Trophoblast cell (in vitro differentiated cells and primary cell): ENCODE results near the gene TSPOAP1.
A peak's percentile ranks its signal among the peaks of the same experiment; 100 is the strongest.

Source experiments
- DNase-seq, 2 donors: peaks; one replicate each; pipeline ENCODE4 v3.0.0-alpha.2; 2016
- H2AFZ ChIP-seq: 2 replicates; pipeline ENCODE4 v1.6.1; 2013; ENCODE audit warnings: low read length, moderate library complexity, mild to moderate bottlenecking; ENCODE audit not compliant: insufficient read depth, poor library complexity
- H2AK5ac ChIP-seq: 2 replicates; pipeline ENCODE4 v1.6.1; 2013; ENCODE audit warnings: mild to moderate bottlenecking, low read length
- H2BK120ac ChIP-seq: 2 replicates; pipeline ENCODE4 v1.6.1; 2013; ENCODE audit warnings: low read length, mild to moderate bottlenecking, moderate library complexity; ENCODE audit not compliant: insufficient read depth, poor library complexity
- H2BK12ac ChIP-seq: 2 replicates; pipeline ENCODE4 v1.6.1; 2013; ENCODE audit warnings: mild to moderate bottlenecking, low read length, moderate library complexity
- H2BK5ac ChIP-seq: 2 replicates; pipeline ENCODE4 v1.6.1; 2013; ENCODE audit warnings: low read length, low read depth, moderate library complexity, mild to moderate bottlenecking; ENCODE audit not compliant: poor library complexity
- H3K14ac ChIP-seq: 2 replicates; pipeline ENCODE4 v1.6.1; 2013; ENCODE audit warnings: mild to moderate bottlenecking, low read length
- H3K18ac ChIP-seq: 2 replicates; pipeline ENCODE4 v1.6.1; 2013; ENCODE audit warnings: mild to moderate bottlenecking, low read length
- H3K23ac ChIP-seq: 2 replicates; pipeline ENCODE4 v1.6.1; 2013; ENCODE audit warnings: low read length
- H3K27ac ChIP-seq: 2 replicates; pipeline ENCODE4 v1.5.1; 2013; ENCODE audit warnings: low read depth, mild to moderate bottlenecking, inconsistent platforms, low read length, moderate library complexity
- H3K27me3 ChIP-seq: 2 replicates; pipeline ENCODE4 v1.6.1; 2013; ENCODE audit warnings: inconsistent platforms, mild to moderate bottlenecking, low read length, moderate library complexity; ENCODE audit not compliant: insufficient read depth
- H3K36me3 ChIP-seq, 2 experiments: 1 replicate in 1 of 2; 2 replicates in 1 of 2; pipeline ENCODE4 v1.6.1; 2013; ENCODE audit warnings: low read length in 2 of 2, mild to moderate bottlenecking in 2 of 2, moderate library complexity in 1 of 2; ENCODE audit not compliant: insufficient read depth in 2 of 2, control insufficient read depth in 1 of 2
- H3K4ac ChIP-seq: 2 replicates; pipeline ENCODE4 v1.6.1; 2013; ENCODE audit warnings: low read depth, mild to moderate bottlenecking, low read length, moderate library complexity
- H3K4me1 ChIP-seq, 2 experiments: 1 replicate in 1 of 2; 2 replicates in 1 of 2; pipeline ENCODE4 v1.6.1; 2013; ENCODE audit warnings: low read length in 2 of 2, mild to moderate bottlenecking in 2 of 2, moderate library complexity in 1 of 2; ENCODE audit not compliant: insufficient read depth in 2 of 2, control insufficient read depth in 1 of 2
- H3K4me2 ChIP-seq: 2 replicates; pipeline ENCODE4 v1.6.1; 2013; ENCODE audit warnings: inconsistent platforms, mild to moderate bottlenecking, low read length, moderate library complexity
- H3K4me3 ChIP-seq: 2 replicates; pipeline ENCODE4 v1.5.1; 2013; ENCODE audit warnings: mild to moderate bottlenecking, low read depth, low read length, inconsistent platforms
- H3K79me1 ChIP-seq: one replicate; pipeline ENCODE4 v1.6.1; 2013; ENCODE audit warnings: low read length
- H3K79me2 ChIP-seq: 2 replicates; pipeline ENCODE4 v1.6.1; 2013; ENCODE audit warnings: low read length, mild to moderate bottlenecking; ENCODE audit not compliant: control insufficient read depth, insufficient read depth, poor library complexity
- H3K9ac ChIP-seq: 2 replicates; pipeline ENCODE4 v1.6.1; 2013; ENCODE audit warnings: mild to moderate bottlenecking, low read length
- H3K9me3 ChIP-seq: 2 replicates; pipeline ENCODE4 v1.6.1; 2013; ENCODE audit warnings: low read depth, mild to moderate bottlenecking, control low read depth, inconsistent platforms, low read length; ENCODE audit not compliant: insufficient read depth
- H4K12ac ChIP-seq: 2 replicates; pipeline ENCODE4 v1.6.1; 2013; ENCODE audit warnings: low read depth, mild to moderate bottlenecking, low read length, moderate library complexity
- H4K8ac ChIP-seq: 2 replicates; pipeline ENCODE4 v1.6.1; 2013; ENCODE audit warnings: low read depth, mild to moderate bottlenecking, low read length, moderate library complexity
- H4K91ac ChIP-seq: one replicate; pipeline ENCODE4 v1.6.1; 2013; ENCODE audit warnings: low read depth, mild to moderate bottlenecking, low read length, moderate library complexity
- WGBS: extraction: QIAGEN DNeasy Blood & Tissue Kit; methylation state at CpG from one replicate; pipeline ENCODE4 v1.1.7; 2013; ENCODE audit warnings: missing lambda C conversion rate; ENCODE audit not compliant: insufficient read length, insufficient coverage; ENCODE audit errors: extremely low coverage; 5-methylcytosine and 5-hydroxymethylcytosine counted together

TSPOAP1 gene

GRCh38 chr17:58353389-58353825 lies 24.8 kb upstream of the TSPOAP1 start:
- DNase-seq: no peak
- peak overlapping the region; percentile 1 for H2BK120ac ChIP-seq
- H4K91ac ChIP-seq: peak overlapping the region; percentile 51
- H3K18ac ChIP-seq: no peak overlapping the region
- no peak overlapping the region for H2BK5ac ChIP-seq
- no peak overlapping the region for H4K8ac ChIP-seq
- peak overlapping the region; percentile 76 for H2AK5ac ChIP-seq
- H3K4me2 ChIP-seq: no peak overlapping the region
- H4K12ac ChIP-seq: peak overlapping the region; percentile 26
- H3K4me3 ChIP-seq: no peak overlapping the region
- no peak overlapping the region for H3K23ac ChIP-seq
- H3K79me1 ChIP-seq: peaks cover 13% of the 10 kb centered on the region
- no peak overlapping the region for H2AFZ ChIP-seq
- peaks cover 16 to 18% of the 10 kb centered on the region in 2 experiments for H3K36me3 ChIP-seq
- no peaks in the 10 kb centered on the region for H3K9me3 ChIP-seq
- H3K9ac ChIP-seq: no peak overlapping the region
- no peaks in the 10 kb centered on the region for H3K27me3 ChIP-seq
- no peak overlapping the region for H3K4ac ChIP-seq
- no peak overlapping the region for H3K14ac ChIP-seq
- peak overlapping the region; percentile 50 for H2BK12ac ChIP-seq
- H3K79me2 ChIP-seq: peaks cover 9% of the 10 kb centered on the region
- peaks cover 2 to 4% of the 10 kb centered on the region in 2 experiments for H3K4me1 ChIP-seq
- no CpG with 5 or more reads among the region's 4 CpGs for WGBS
- no peak overlapping the region for H3K27ac ChIP-seq

GRCh38 chr17:58352596-58353388 lies 24.2 kb upstream of the TSPOAP1 start:
- peak in 1 of 2 donors; percentile 34 for DNase-seq
- H4K8ac ChIP-seq: peak overlapping the region; percentile 71
- no CpG with 5 or more reads among the region's 26 CpGs for WGBS
- H3K9ac ChIP-seq: peak overlapping the region; percentile 79
- peak overlapping the region; percentile 32 for H2BK5ac ChIP-seq
- H2BK120ac ChIP-seq: peak overlapping the region; percentile 15
- H3K27ac ChIP-seq: peak overlapping the region; percentile 87
- H4K91ac ChIP-seq: peak overlapping the region; percentile 42
- H3K4me1 ChIP-seq: peaks cover 2 to 4% of the 10 kb centered on the region in 2 experiments
- no peaks in the 10 kb centered on the region for H3K9me3 ChIP-seq
- H3K14ac ChIP-seq: peak overlapping the region; percentile 71
- peaks cover 13% of the 10 kb centered on the region for H3K79me1 ChIP-seq
- H3K4me3 ChIP-seq: peak overlapping the region; percentile 72
- H2BK12ac ChIP-seq: peak overlapping the region; percentile 0
- no peak overlapping the region for H3K23ac ChIP-seq
- H2AFZ ChIP-seq: peak overlapping the region; percentile 21
- H3K18ac ChIP-seq: peak overlapping the region; percentile 36
- H3K4me2 ChIP-seq: peak overlapping the region; percentile 87
- H3K4ac ChIP-seq: peak overlapping the region; percentile 30
- H3K79me2 ChIP-seq: peaks cover 9% of the 10 kb centered on the region
- peak overlapping the region; percentile 10 for H4K12ac ChIP-seq
- no peaks in the 10 kb centered on the region for H3K27me3 ChIP-seq
- no peak overlapping the region for H2AK5ac ChIP-seq
- H3K36me3 ChIP-seq: peaks cover 10 to 17% of the 10 kb centered on the region in 2 experiments

- peaks cover 13% of the 10 kb centered on the region for H3K79me1 ChIP-seq
- H3K18ac ChIP-seq: peak within 1 kb of the TSS; percentile 97
- H3K4me2 ChIP-seq: peak within 1 kb of the TSS; percentile 87
- H3K36me3 ChIP-seq: peaks cover 8 to 23% of the 10 kb centered on the region in 2 experiments
- peak within 1 kb of the TSS; percentile 89 for H4K91ac ChIP-seq
- H3K9ac ChIP-seq: peak within 1 kb of the TSS; percentile 90
- peak within 1 kb of the TSS; percentile 70 for H2BK5ac ChIP-seq
- H4K8ac ChIP-seq: peak within 1 kb of the TSS; percentile 98
- H3K4ac ChIP-seq: peak within 1 kb of the TSS; percentile 84
- H2AFZ ChIP-seq: peak within 1 kb of the TSS; percentile 87
- peak within 1 kb of the TSS; percentile 0 for H2BK12ac ChIP-seq
- no peaks in the 10 kb centered on the region for H3K27me3 ChIP-seq
- WGBS: no CpG with 5 or more reads among the region's 60 CpGs
- H2AK5ac ChIP-seq: peak within 1 kb of the TSS; percentile 97
- peak; percentile 94 to 98 for DNase-seq
- H3K79me2 ChIP-seq: peaks cover 9% of the 10 kb centered on the region
- H3K9me3 ChIP-seq: no peaks in the 10 kb centered on the region
- H3K14ac ChIP-seq: peak within 1 kb of the TSS; percentile 97
- H3K4me1 ChIP-seq: peaks cover 2 to 4% of the 10 kb centered on the region in 2 experiments
- peak within 1 kb of the TSS; percentile 87 for H3K27ac ChIP-seq
- no peak within 1 kb of the TSS for H3K23ac ChIP-seq
- H2BK120ac ChIP-seq: peak within 1 kb of the TSS; percentile 70
- peak within 1 kb of the TSS; percentile 99 for H4K12ac ChIP-seq
- peak within 1 kb of the TSS; percentile 92 for H3K4me3 ChIP-seq
Measured at GRCh38 chr17:58351831-58352595, 23.4 kb upstream of the TSPOAP1 start, which contains the start of gene SUPT4H1. Gene SUPT4H1 (minus strand): TSS chr17:58352201. CDS start chr17:58352135, 66 bp downstream.

- Histone ChIP-seq H3K27me3 (no peaks in the 10 kb centered on the region), H3K4me3 (no peak overlapping the region), H3K36me3 (peaks cover 11 to 31% of the 10 kb centered on the region in 2 experiments), H3K18ac (no peak overlapping the region), H3K4me1 (peaks cover 2 to 4% of the 10 kb centered on the region in 2 experiments), H3K79me1 (peaks cover 13% of the 10 kb centered on the region), H3K4ac (peak overlapping the region; percentile 84), H4K12ac (no peak overlapping the region), H3K4me2 (peak overlapping the region; percentile 77), H3K9ac (no peak overlapping the region), H2AFZ (no peak overlapping the region), H4K8ac (no peak overlapping the region), H3K14ac (no peak overlapping the region), H2AK5ac (no peak overlapping the region), H2BK12ac (no peak overlapping the region), H3K27ac (no peak overlapping the region), H2BK5ac (no peak overlapping the region), H2BK120ac (no peak overlapping the region), H3K79me2 (peaks cover 9% of the 10 kb centered on the region), H3K9me3 (no peaks in the 10 kb centered on the region), H3K23ac (no peak overlapping the region), H4K91ac (no peak overlapping the region)
- no peak for DNase-seq
- no CpG with 5 or more reads among the region's 4 CpGs for WGBS
Measured at GRCh38 chr17:58351182-58351581, 22.6 kb upstream of the TSPOAP1 start.
